ENCODE data around the gene SYNE3. TPM values are rescaled to one million over a fixed set of nuclear protein-coding genes. Genes with fewer than 3 reads are reported as not detected.
A peak's percentile ranks its signal among the peaks of the same experiment; 100 is the strongest.

Gene SYNE3
- total and polyA plus RNA-seq, 9 of the 15 experiments (the other 6 are each of a cell fraction or from before 2014, with no cell fraction given), result 0.04 to 3.1 (median 0.55) TPM

DNA sequence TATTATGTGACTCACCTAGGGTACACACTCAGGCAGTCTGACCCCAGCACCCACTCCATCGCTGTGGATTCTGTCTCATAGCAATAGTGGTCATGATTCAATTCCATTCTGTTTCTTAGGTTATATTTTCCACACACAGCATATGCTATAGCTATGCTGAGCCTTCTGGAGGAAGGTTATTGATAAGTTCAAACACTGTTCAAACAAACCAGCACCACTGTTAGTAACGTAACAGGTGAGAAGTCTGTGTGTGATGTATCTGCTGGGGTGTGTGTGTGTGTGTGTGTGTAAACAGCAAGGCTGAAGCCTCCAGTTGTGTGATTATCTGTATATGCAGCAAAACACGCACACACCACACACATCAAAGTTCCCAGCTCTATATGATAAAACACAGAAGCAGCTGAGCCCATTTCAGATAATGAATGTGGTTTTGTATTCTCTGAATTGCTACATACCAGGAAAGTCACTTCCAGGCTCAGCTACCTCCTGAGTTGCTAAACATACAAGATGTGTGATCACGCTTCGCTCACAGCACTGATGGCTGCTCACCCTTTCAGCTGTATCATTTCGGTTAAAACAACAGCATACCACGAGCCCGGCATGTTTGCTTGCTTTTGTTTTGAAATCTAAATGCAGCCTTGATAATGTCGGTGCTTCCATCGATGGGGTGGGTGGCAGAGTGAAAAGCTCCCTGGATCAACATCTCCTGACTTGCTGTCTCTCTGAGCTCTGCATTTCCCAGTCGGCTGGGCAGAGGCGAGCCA, 6.8 kb upstream of the SYNE3 start (continued):
- TF ChIP-seq, protein P1, sequence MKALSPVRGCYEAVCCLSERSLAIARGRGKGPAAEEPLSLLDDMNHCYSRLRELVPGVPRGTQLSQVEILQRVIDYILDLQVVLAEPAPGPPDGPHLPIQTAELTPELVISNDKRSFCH (CRISPR knock-in tag; IDR thresholded peaks at IDR 0.05), result no peak
- TF ChIP-seq, protein P1 (tag; IDR thresholded peaks at IDR 0.05), result peak; percentile 56; the same call in 1 of the 2 replicates
- no peak for TF ChIP-seq SIN3B (IDR thresholded peaks at IDR 0.05; ENCODE audit: low read depth)
- TF ChIP-seq POLR2A (conservative IDR thresholded peaks at IDR 0.05), result peak; percentile 28; the same call in 1 of the 2 replicates
- TF ChIP-seq SMAD2 (IDR thresholded peaks at IDR 0.05; ENCODE audit: low read depth, low read length), result no peak
- no peak for TF ChIP-seq SAFB (IDR thresholded peaks at IDR 0.05; ENCODE audit: borderline replicate concordance, low read depth, low read length)
- TF ChIP-seq, protein P2, sequence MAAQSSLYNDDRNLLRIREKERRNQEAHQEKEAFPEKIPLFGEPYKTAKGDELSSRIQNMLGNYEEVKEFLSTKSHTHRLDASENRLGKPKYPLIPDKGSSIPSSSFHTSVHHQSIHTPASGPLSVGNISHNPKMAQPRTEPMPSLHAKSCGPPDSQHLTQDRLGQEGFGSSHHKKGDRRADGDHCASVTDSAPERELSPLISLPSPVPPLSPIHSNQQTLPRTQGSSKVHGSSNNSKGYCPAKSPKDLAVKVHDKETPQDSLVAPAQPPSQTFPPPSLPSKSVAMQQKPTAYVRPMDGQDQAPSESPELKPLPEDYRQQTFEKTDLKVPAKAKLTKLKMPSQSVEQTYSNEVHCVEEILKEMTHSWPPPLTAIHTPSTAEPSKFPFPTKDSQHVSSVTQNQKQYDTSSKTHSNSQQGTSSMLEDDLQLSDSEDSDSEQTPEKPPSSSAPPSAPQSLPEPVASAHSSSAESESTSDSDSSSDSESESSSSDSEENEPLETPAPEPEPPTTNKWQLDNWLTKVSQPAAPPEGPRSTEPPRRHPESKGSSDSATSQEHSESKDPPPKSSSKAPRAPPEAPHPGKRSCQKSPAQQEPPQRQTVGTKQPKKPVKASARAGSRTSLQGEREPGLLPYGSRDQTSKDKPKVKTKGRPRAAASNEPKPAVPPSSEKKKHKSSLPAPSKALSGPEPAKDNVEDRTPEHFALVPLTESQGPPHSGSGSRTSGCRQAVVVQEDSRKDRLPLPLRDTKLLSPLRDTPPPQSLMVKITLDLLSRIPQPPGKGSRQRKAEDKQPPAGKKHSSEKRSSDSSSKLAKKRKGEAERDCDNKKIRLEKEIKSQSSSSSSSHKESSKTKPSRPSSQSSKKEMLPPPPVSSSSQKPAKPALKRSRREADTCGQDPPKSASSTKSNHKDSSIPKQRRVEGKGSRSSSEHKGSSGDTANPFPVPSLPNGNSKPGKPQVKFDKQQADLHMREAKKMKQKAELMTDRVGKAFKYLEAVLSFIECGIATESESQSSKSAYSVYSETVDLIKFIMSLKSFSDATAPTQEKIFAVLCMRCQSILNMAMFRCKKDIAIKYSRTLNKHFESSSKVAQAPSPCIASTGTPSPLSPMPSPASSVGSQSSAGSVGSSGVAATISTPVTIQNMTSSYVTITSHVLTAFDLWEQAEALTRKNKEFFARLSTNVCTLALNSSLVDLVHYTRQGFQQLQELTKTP (IDR thresholded peaks at IDR 0.05; ENCODE audit: low read depth in 1 of 2, partially characterized antibody in 2 of 2), result peak in 1 of 2 experiments; percentile 35
- peak; percentile 67 for TF ChIP-seq NCOR1 (IDR thresholded peaks at IDR 0.05)
- 0 out of 2 replicates have a peak, but pooled peaks have one; percentile 57 for TF ChIP-seq ELF1 (tag; IDR thresholded peaks at IDR 0.05)
- no peak for TF ChIP-seq ZNF766 (CRISPR knock-in tag; conservative IDR thresholded peaks at IDR 0.05)
- 0 out of 2 replicates have a peak, but pooled peaks have one; percentile 36 for TF ChIP-seq KLF16 (IDR thresholded peaks at IDR 0.05)
- peak; percentile 79 for TF ChIP-seq RBFOX2 (IDR thresholded peaks at IDR 0.05; ENCODE audit: low read depth, low read length)
- TF ChIP-seq YY1 (IDR thresholded peaks at IDR 0.05; ENCODE audit: borderline replicate concordance in 1 of 3, control insufficient read depth in 1 of 3, extremely low read depth in 1 of 3, insufficient read depth in 3 of 3, insufficient read length in 1 of 3, insufficient replicate concordance in 2 of 3, low read depth in 1 of 3, low read length in 2 of 3), result peak in 1 of 3 experiments; percentile 30
- peak; percentile 79 for TF ChIP-seq CBFA2T3 (IDR thresholded peaks at IDR 0.05)
- TF ChIP-seq, protein P3, sequence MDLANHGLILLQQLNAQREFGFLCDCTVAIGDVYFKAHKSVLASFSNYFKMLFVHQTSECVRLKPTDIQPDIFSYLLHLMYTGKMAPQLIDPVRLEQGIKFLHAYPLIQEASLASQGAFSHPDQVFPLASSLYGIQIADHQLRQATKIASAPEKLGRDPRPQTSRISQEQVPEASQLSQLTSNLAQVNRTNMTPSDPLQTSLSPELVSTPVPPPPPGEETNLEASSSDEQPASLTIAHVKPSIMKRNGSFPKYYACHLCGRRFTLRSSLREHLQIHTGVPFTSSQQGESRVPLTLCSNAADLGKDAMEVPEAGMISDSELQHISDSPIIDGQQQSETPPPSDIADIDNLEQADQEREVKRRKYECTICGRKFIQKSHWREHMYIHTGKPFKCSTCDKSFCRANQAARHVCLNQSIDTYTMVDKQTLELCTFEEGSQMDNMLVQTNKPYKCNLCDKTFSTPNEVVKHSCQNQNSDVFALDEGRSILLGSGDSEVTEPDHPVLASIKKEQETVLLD (IDR thresholded peaks at IDR 0.05), result no peak
- TF ChIP-seq ZNF780A (CRISPR knock-in tag; IDR thresholded peaks at IDR 0.05), result no peak
- TF ChIP-seq POLR2H (tag; IDR thresholded peaks at IDR 0.05; ENCODE audit: low read depth), result peak; percentile 92
- TF ChIP-seq, protein P4, sequence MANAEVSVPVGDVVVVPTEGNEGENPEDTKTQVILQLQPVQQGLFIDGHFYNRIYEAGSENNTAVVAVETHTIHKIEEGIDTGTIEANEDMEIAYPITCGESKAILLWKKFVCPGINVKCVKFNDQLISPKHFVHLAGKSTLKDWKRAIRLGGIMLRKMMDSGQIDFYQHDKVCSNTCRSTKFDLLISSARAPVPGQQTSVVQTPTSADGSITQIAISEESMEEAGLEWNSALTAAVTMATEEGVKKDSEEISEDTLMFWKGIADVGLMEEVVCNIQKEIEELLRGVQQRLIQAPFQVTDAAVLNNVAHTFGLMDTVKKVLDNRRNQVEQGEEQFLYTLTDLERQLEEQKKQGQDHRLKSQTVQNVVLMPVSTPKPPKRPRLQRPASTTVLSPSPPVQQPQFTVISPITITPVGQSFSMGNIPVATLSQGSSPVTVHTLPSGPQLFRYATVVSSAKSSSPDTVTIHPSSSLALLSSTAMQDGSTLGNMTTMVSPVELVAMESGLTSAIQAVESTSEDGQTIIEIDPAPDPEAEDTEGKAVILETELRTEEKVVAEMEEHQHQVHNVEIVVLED (CRISPR knock-in tag; IDR thresholded peaks at IDR 0.05), result no peak
- no peak for TF ChIP-seq ETV1 (tag; conservative IDR thresholded peaks at IDR 0.05; ENCODE audit: low read depth)
- peak; percentile 26; the same call in 1 of the 2 replicates for TF ChIP-seq PHF8 (IDR thresholded peaks at IDR 0.05; ENCODE audit: borderline replicate concordance, low read length)
- peak; percentile 55; the same call in 1 of the 2 replicates for TF ChIP-seq TAL1 (IDR thresholded peaks at IDR 0.05)
